BE2C (cell line): ENCODE measurements around the gene TAF8.

Experiments
- DNase-seq: peaks from one replicate; pipeline ENCODE4 v3.0.0-alpha.2; 2020
- H3K27me3 ChIP-seq: fragments of 250-450 bp; sonication (Bioruptor Pico); 2 replicates; pipeline ENCODE4 v1.5.1; 2020; ENCODE audit warnings: mild to moderate bottlenecking
- H3K36me3 ChIP-seq: fragments of 250-450 bp; sonication (Bioruptor Pico); 2 replicates; pipeline ENCODE4 v1.5.1; 2020; ENCODE audit warnings: mild to moderate bottlenecking
- H3K4me1 ChIP-seq: fragments of 250-450 bp; sonication (Bioruptor Pico); 2 replicates; pipeline ENCODE4 v1.5.1; 2020
- H3K4me3 ChIP-seq: 2 replicates; pipeline ENCODE4 v1.5.1; 2011; ENCODE audit warnings: low read depth, low read length
- H3K9me3 ChIP-seq: fragments of 250-450 bp; sonication (Bioruptor Pico); 2 replicates; pipeline ENCODE4 v1.5.1; 2020
- CTCF ChIP-seq: IDR thresholded peaks from 2 replicates; pipeline ENCODE4 v1.5.1; 2012; ENCODE audit warnings: mild to moderate bottlenecking, low read depth, low read length

TAF8 gene

GRCh38 chr6:42128460-42129359 lies 78.4 kb downstream of the TAF8 start:
- Histone ChIP-seq H3K9me3 (no peaks in the 10 kb centered on the region), H3K36me3 (no peaks in the 10 kb centered on the region), H3K27me3 (no peaks in the 10 kb centered on the region), H3K4me3 (no peak overlapping the region), H3K4me1 (peaks cover 5% of the 10 kb centered on the region)
- TF ChIP-seq CTCF: no peak
- DNase-seq: no peak

- DNase-seq: no peak
- Histone ChIP-seq H3K36me3 (no peaks in the 10 kb centered on the region), H3K9me3 (no peaks in the 10 kb centered on the region), H3K4me1 (peaks cover 5% of the 10 kb centered on the region), H3K27me3 (no peaks in the 10 kb centered on the region), H3K4me3 (no peak overlapping the region)
- no peak for TF ChIP-seq CTCF
Measured at GRCh38 chr6:42129360-42129676, 79.0 kb downstream of the TAF8 start.

DNA sequence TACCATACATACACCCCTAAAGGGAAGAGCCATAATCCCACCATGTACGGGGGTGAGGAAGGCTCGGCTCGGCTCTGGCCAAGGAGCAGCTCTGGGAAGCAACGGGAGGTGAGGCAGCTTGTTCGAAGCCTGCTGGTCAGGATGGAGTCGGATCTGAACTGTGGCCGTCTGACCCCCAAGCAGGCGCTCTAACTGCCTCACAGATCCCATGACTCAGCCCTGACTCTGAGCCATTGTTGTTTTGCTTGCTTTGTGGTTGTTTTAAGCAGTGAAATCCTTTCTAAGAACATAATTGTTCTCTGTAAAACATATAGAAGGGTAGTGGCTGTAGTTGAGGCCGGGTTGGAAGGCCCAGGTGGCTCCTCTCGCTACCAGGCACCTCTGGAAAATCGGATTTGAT lies 81.2 kb downstream of the TAF8 start:
- no peak for TF ChIP-seq CTCF
- no peak for DNase-seq
- H3K36me3 ChIP-seq: no peaks in the 10 kb centered on the region

DNA sequence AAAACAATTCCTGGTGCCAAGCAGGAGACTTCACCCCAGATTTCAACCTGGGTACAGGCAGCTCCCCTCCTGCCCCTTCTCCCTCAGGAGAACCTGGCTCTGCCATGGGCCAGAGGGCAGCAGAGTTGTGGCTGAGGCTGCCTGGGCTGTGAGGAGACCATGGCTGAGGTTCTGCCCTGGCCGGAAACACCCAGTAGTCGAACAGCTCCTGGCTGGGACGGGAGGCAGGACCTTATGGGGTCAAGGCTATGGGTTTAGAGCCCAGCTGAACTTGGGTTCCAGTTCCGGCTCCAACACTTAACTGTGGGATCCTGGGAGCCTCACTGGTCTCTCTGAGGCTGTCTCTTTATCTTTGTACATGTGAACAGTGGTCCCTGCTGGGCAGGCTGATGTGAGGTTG lies 83.6 kb downstream of the TAF8 start:
- H3K9me3 ChIP-seq: no peaks in the 10 kb centered on the region
- TF ChIP-seq CTCF: no peak
- H3K4me1 ChIP-seq: peaks cover 30% of the 10 kb centered on the region
- H3K36me3 ChIP-seq: no peaks in the 10 kb centered on the region
- H3K27me3 ChIP-seq: no peaks in the 10 kb centered on the region
- H3K4me3 ChIP-seq: no peak overlapping the region
- DNase-seq: no peak

More for the DNA sequence above, 81.2 kb downstream of the TAF8 start:
- Histone ChIP-seq H3K9me3 (no peaks in the 10 kb centered on the region), H3K27me3 (no peaks in the 10 kb centered on the region), H3K4me1 (peaks cover 18% of the 10 kb centered on the region), H3K4me3 (no peak overlapping the region)

GRCh38 chr6:42135161-42135560 lies 84.8 kb downstream of the TAF8 start:
- H3K36me3 ChIP-seq: no peaks in the 10 kb centered on the region
- H3K9me3 ChIP-seq: no peaks in the 10 kb centered on the region
- no peak for DNase-seq
- H3K4me1 ChIP-seq: peaks cover 37% of the 10 kb centered on the region
- no peaks in the 10 kb centered on the region for H3K27me3 ChIP-seq
- TF ChIP-seq CTCF: no peak
- H3K4me3 ChIP-seq: no peak overlapping the region

DNA sequence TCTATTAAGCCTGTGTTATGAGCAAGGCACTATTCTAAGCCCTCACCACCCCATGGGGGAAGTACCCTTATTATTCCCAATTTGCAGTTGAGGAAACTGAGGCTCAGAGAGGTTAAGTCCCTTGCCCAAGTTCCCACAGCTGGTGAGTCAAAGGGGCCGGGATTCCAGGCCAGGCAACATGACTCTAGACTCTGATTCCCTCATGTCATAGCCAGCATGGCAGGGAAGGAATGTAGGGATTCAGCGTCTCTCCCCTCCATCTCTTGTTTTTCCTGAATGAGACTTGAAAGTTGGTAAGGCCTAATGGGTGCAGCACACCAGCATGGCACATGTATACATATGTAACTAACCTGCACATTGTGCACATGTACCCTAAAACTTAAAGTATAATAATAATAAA lies 85.4 kb downstream of the TAF8 start:
- no peak for TF ChIP-seq CTCF
- H3K27me3 ChIP-seq: no peaks in the 10 kb centered on the region
- H3K4me1 ChIP-seq: peaks cover 42% of the 10 kb centered on the region

More for the DNA sequence above, 85.4 kb downstream of the TAF8 start:
- H3K4me3 ChIP-seq: no peak overlapping the region
- no peaks in the 10 kb centered on the region for H3K36me3 ChIP-seq
- DNase-seq: no peak
- H3K9me3 ChIP-seq: no peaks in the 10 kb centered on the region
